UCSD-AML1 (cell line): ENCODE data around the gene TRIM40.
A peak's percentile ranks its signal among the peaks of the same experiment; 100 is the strongest.
"Not testable (repeated sequence)": the region's sequence is repeated elsewhere in the genome, so short reads cannot be mapped to it uniquely, and the experiment has no call there.

Experiments used
- DNase-seq: peaks from one replicate; lab custom pipeline; 2025; ENCODE audit not compliant: unreplicated experiment; lab: John Stamatoyannopoulos, UW

Gene TRIM40

DNA sequence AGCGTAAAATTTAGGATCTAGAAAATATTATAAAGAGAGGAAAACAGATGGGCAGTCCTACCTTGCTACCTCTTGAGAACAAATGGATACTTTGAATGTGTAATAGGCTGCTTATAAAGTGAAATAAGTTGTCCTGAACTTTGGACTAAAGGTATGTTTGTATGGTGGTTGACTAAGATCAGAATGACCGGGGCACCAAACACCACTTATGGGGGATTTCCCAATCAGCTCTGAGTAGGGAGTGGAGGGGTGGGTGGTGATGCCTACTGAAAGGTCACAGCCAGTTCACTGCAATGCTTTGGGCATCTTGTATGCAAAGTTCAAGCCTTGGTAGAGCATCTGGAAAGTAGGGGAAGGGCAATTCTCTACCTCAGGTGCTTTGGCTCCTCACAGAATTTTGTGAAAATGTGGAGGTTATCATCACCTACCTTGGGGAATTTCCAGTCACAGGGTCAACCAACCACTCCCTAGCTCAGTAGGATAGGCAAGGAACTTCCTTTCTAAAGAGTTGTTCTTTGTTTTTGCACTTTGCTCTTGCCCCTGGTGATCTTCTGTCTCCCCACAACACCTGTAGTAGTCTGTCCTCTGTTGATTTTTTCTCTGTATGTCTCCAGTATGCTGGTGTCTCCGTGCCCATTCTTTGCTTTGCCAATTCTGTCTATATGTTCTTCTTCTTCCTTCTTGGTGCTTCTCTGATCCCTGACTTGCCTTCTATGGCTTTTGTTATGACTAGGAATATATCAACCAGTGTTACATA, 22.8 kb upstream of the TRIM40 start, which contains the start of gene TRIM31:
TRIM31 (minus strand) TSS at position 88 of the 757 bp plus-strand sequence. CDS start 285 bp downstream, outside the sequence.
- DNase-seq = no peak

DNA sequence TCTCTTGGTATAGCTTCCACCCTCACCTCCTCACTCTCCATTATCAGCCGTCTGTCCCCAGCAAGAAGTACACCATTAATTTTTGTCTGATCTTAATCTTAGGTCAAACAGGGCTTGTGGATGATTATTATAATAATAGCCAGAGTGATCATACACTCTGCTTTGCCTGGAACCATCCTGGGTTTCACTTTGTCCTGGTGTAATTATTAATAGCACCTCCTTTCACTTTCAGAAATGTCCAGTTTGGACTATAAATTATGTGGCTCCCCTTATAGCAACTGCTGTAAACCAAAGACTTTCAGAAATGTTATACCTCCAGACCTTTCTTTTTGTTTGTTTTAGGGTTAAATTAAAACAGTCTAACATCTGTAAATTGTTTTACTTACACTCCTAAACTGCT, 22.1 kb upstream of the TRIM40 start:
- DNase-seq = no peak

GRCh38 chr6:30116724-30117123, 19.2 kb upstream of the TRIM40 start:
- no peak for DNase-seq

DNA sequence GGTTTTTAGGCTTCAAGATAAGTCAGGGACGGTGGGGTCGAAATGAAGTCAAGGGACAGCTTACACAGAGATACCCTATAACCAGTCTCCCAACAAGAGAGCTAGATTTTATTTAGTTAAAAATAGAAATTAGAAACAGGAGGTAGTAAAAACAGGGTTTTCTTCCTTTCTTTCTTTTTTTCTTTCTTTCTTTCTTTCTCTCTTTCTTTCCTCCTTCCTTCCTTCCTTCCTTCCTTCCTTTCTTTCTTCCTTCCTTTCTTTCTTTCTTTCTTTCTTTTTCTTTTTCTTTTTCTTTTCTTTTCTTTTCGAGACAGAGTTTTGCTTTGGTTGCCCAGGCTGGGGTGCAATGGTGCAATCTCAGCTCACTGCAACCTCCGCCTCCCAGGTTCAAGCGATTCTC, 17.2 kb upstream of the TRIM40 start:
- DNase-seq = not testable (repeated sequence)

GRCh38 chr6:30121446-30122366, 14.2 kb upstream of the TRIM40 start:
- no peak for DNase-seq

DNA sequence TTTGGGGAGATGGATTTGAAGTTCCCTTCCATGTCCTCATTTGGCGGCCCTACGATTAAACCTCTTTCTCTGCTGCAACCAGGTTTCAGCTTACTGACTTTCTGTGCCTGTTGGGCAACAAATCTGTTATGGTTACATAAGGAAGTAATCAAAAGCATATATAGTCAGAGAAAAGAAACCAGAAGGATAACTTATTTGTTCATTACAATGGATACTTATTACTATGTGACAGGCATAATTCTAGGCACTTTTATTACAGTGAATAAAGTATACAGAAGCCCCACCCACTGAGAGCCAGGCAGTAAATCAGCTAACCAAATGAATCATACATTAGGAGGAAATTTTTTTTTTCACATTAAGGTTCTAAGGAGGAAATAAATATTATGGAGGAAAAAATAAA, 13.4 kb upstream of the TRIM40 start:
- no peak for DNase-seq

DNA sequence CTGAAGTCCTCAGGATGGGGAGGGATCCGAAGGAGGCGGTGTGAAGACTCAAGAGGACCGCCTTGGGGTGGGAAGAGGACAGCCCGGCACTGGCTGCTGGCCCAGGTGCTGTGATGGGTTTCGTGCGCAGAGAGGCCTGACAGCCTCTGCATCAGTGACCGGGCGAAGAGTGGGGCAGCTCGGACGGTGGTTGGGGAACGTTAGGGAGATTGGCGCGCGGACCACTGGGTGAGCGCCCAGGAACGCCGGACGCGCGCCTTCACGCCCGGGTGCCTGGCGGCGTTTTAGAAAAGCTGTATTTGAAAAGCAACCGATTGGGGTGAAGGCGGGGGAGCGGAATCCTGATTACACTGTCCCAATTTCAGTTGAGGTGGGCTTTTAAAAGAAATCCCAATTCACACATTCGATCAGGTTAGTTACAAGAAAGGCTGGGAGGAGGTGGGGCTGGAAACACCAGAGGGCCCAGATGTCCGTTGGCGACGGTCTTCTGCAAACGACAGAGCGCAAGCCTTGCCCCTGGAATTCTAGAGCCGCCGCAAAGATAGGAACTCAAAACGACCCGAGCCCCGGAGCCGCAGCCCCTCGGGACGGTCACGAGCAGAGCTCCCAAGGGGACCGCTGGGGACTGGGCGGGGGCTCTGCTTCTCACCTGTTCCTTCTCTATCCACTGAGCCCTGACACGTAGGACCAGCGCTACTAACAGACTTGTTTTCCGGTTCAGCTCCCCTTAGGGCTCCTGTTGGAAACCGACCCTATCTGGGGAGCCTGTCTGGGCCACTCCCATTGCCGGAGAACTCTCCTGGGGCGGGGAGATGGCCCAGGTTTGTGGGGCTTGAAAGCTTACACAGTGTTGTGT, 8.5 kb upstream of the TRIM40 start:
- DNase-seq = no peak

DNA sequence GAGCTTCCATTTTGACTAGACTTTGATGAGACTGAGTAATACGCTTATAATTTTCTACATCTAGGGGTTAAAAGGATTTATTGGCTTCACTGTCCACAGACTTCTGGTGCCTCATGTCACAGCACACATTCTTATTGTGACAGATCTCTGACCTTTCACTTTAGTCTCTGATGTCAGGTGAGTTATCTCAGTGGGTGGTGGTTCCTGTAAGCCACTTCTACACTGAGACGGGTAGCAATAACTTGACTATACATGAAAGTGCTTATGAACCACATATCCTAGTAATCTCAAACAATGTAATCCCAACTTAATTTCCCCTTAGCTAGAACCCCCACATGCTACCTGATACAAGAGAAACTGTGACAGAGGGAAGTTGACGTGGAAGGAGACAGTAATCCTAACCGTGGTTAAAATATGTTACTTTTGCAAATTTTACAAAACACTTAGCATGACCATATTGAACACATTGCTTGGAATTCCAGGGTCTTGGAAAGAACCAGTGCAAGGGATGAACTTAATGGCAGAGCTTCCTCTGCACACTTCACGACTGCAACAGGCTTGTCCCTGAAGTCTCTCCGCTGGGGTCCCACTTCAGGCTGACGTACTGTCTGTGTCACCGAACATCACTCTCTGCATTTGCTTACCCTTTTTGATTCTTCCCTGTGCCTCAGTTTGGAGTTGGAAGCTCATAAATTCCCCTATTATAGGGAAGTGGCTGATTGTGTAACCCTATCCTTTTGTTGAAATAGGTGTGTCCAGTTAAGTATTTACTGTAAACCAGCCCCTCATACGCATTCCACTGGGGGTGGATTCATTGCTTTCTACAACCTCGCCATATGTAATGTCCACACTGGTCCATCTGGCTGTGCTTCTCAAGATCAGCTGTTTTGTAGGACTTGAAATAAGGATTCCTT, 6.4 kb upstream of the TRIM40 start:
- no peak for DNase-seq

DNA sequence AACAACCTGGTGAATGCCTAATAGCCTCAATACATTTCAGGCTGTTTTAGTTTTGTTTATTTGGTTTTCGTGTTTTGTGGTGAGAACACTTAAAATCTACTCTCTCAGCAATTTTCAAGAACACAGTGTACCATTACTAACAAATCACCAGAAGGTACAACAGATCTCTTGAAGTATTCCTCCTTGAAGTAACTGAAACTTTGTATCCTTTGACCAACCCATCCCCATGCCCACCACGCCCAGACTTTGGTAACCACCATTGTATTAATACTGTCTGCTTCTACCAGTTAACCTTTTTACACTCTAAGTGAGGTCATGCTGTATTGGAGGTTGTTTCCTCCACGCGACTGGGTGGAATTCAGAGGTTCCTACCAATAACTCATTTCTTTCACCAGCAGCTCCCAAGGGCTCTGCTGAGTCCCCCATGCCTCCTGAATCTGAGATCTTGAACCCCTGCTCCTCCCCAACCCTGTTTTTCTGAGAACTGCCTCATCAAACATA, 5.7 kb upstream of the TRIM40 start:
- no peak for DNase-seq

DNA sequence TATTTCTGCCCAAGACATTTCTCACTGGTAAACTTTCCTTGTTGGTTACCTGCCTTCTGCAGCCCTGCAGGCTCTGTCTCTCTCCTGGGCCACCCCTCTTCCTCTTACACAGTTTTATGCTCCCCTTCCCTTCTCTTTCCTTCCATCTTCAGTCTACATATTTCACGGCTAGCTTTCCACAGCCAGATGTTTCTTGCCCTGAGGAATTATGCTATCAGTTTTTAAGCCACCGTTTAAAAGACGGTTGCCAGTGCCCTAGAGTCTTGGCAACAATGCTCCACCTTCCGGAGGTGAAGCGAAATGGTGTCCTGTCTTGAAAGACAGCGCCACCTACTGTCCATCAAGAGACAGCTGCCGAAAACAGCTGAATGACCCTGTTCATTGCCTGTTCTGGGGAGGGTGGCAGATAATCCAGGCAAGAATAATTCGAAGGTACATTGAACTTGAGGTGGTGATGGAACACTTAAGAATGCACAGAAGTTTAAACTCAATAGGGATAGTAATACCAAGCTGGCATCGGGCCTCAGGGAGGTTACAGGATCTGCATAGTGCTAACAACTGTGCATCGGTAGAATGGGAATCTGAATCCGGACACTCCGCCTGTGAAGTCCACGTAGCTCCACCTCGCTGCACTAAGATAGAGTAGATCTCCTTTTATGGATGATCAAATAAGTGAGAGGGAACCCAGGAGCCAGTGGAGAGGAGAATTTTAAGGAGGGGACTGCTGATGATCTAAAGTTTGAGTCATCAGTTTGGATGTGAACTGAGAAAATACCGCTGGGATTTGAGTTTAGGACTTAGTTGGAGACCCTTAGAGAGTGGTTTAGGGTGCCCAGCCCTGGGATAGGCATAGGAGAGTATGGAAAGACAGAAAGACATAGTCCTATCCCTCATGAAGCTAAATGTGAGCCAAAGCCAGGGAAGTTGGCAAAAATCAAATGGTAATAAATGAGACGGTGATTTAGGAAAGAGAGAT, 4.8 kb upstream of the TRIM40 start:
- DNase-seq = peak; percentile 38

DNA sequence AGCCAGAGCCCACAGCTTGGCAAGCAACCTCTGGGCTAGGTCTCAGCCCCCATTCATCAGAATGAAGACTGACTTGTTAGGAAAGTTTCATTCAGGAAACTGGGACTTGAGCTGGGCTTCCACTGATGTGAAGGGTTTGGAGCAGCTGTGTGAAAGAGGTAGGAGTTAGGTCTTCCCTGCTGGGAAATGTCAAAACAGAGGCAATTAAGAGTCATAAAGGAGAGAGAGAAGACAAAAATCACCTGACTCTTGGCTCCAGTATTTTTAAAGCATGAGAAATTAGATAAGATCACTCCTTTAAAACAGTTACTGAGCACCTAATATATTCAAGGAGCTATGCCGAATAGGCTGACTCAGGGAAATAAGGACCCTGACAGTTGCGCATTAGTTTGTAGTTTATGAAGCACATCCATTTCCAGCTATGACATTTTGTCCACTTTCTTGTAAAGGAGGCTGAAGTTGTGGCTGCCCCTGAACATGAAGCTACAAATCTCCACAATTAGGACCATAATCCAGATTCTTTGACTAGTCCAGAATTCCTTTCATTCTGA, 3.9 kb upstream of the TRIM40 start:
- no peak for DNase-seq

DNA sequence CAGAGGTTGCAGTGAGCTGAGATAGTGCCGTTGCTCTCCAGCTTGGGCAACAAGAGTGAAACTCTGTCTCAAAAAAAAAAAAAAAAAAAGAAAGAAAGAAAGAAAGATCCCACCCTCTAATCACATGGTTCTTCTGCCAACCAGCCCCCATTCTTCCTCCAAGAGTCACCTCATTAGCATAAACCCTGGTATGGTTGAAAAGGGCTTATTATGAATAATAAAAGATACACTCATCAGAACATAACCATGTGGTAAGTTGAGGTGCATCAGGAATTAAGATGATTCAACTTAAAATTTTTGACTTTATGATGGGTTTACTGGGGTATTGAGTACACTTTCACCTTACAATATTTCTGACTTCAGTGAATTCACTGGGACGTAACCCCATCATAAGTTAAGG, 793 bp upstream of the TRIM40 start:
- no peak for DNase-seq

- peak; percentile 68 for DNase-seq
Measured at GRCh38 chr6:30136570-30137286, 788 bp downstream of the TRIM40 start.

GRCh38 chr6:30140240-30140639, 4.3 kb downstream of the TRIM40 start:
- not testable (repeated sequence) for DNase-seq

- DNase-seq = no peak
Measured at GRCh38 chr6:30142665-30143064, 6.7 kb downstream of the TRIM40 start.

DNA sequence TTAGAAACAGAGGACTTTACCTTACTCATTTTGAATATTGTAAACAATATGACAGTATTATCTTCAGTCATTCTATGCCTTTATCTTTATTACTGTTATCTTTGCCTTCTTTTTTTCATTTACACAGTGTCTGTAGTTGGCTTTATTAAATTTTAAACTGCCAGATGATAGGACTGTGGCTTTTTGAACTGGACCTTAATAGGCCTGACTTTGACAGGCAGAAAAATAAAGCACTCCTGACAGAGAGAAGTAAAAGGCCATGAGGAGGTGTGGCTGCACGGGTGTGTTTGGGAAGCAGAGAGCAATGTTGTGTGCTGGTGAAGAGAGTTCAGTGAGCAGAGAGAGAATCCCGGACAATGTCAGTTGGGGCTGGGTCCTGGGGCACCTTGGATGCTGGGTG, 7.8 kb downstream of the TRIM40 start:
- no peak for DNase-seq

GRCh38 chr6:30144811-30145210, 8.9 kb downstream of the TRIM40 start:
- DNase-seq = no peak

GRCh38 chr6:30145818-30146217, 9.9 kb downstream of the TRIM40 start:
- no peak for DNase-seq
